ENCODE data around the gene TSPAN18.

GRCh38 chr11:44906649-44907048 lies 179.9 kb downstream of the TSPAN18 start:
- TF ChIP-seq CTCF (IDR thresholded peaks at IDR 0.05) (no peak), EP300 (IDR thresholded peaks at IDR 0.05) (no peak)

All from ovary (tissue), 3 donors.